Measurements from ENCODE around the gene ESPL1. TPM values are rescaled to one million over a fixed set of nuclear protein-coding genes. Genes with fewer than 3 reads are reported as not detected.

ESPL1 gene
- polyA plus RNA-seq, 3 donors = 0.79 TPM; not detected in 2

GRCh38 chr12:53336181-53336681, 68.1 kb downstream of the ESPL1 start, which contains the start of gene SP7:
SP7 (minus strand) TSS chr12:53336354; CDS start chr12:53335646, 708 bp downstream.
- peak in 1 of 3 donors; percentile 23 for DNase-seq
- peaks cover 0 to 2% (median 0%) of the 10 kb centered on the region in 7 donors for H3K9me3 Mint-ChIP-seq

DNA sequence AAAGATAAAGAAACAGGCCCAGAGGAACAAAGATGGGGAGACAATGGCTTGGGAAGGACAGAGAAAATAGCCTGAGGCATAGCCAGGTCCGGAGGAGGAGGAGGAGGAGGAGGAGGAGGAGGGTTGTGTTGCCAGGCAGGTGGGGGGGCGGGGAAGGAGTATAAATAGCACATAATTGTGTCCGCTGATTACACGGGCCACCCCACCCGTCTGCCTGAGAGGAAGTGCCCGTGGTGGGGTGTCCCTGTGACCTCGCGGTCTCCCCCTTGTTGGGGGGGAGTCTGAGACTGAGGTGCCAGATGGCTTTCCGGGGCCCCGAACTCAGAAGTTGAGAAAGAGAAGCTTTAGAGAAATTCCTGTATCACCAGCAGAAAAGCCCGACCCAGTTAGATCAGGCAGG, 69.9 kb downstream of the ESPL1 start:
- H3K9ac ChIP-seq (ENCODE audit: insufficient read depth, low read length, poor library complexity, severe bottlenecking) = no peak overlapping the region
- intact Hi-C loops (cut with micrococcal nuclease) = no loop called here
- H3K27ac ChIP-seq (ENCODE audit: low read depth in 1 of 2, low read length in 2 of 2) = no peak overlapping the region
- no peak overlapping the region for H3K4me3 ChIP-seq (replicated peaks in 1 of 3; ENCODE audit: low read depth in 2 of 3, low read length in 3 of 3)
- H2AFZ ChIP-seq (ENCODE audit: insufficient read depth, low read depth, low read length, poor library complexity, severe bottlenecking) = no peak overlapping the region
- Mint-ChIP-seq H3K27ac (peak overlapping the region in 1 of 7 donors; percentile 15), H3K27me3 (ENCODE audit: low read depth in 3 of 3) (peaks cover 46 to 69% (median 49%) of the 10 kb centered on the region in 3 donors), H3K4me3 (peak overlapping the region in 1 of 2 donors; percentile 73), H3K4me1 (peaks cover 21% of the 10 kb centered on the region), H3K36me3 (peaks cover 0 to 2% of the 10 kb centered on the region in 2 donors), H3K9me3 (peaks cover 0 to 5% (median 0%) of the 10 kb centered on the region in 7 donors)
- no peak for TF ChIP-seq CTCF (IDR thresholded peaks at IDR 0.05)
- no peaks in the 10 kb centered on the region for H3K79me2 ChIP-seq (ENCODE audit: insufficient read depth, low read length)
- no peaks in the 10 kb centered on the region for H3K36me3 ChIP-seq (replicated peaks in 1 of 2; ENCODE audit: control insufficient read depth in 1 of 2, insufficient read depth in 2 of 2, low read length in 2 of 2)
- 4% methylated on average over 9 of the region's 11 CpGs for WGBS (ENCODE audit: insufficient coverage)
- no peaks in the 10 kb centered on the region for H4K20me1 ChIP-seq (ENCODE audit: insufficient read depth, low read length)
- DNase-seq = no peak
- H3K4me1 ChIP-seq (ENCODE audit: control insufficient read depth in 1 of 2, insufficient read depth in 2 of 2, low read length in 2 of 2) = peaks cover 6 to 9% of the 10 kb centered on the region in 2 donors
- H3K9me3 ChIP-seq (replicated peaks in 1 of 2; ENCODE audit: control insufficient read depth in 1 of 2, insufficient read depth in 1 of 2, low read length in 2 of 2) = no peaks in the 10 kb centered on the region
- no peak overlapping the region for H3K4me2 ChIP-seq (replicated peaks; ENCODE audit: extremely low read depth, low read length, poor library complexity, severe bottlenecking)
- peaks cover 5 to 35% of the 10 kb centered on the region in 2 donors for H3K27me3 ChIP-seq (ENCODE audit: control insufficient read depth in 2 of 2, insufficient read depth in 2 of 2, low read length in 2 of 2)

More at GRCh38 chr12:53336181-53336681, 68.1 kb downstream of the ESPL1 start, which contains the start of gene SP7:
- Histone ChIP-seq H3K4me3 (replicated peaks in 1 of 3; ENCODE audit: low read depth in 2 of 3, low read length in 3 of 3) (no peak within 1 kb of the TSS), H3K27me3 (ENCODE audit: control insufficient read depth in 2 of 2, insufficient read depth in 2 of 2, low read length in 2 of 2) (peaks cover 5 to 37% of the 10 kb centered on the region in 2 donors), H3K4me1 (ENCODE audit: control insufficient read depth in 1 of 2, insufficient read depth in 2 of 2, low read length in 2 of 2) (peaks cover 6 to 9% of the 10 kb centered on the region in 2 donors), H3K27ac (ENCODE audit: low read depth in 1 of 2, low read length in 2 of 2) (no peak within 1 kb of the TSS), H3K4me2 (replicated peaks; ENCODE audit: extremely low read depth, low read length, poor library complexity, severe bottlenecking) (no peak within 1 kb of the TSS), H4K20me1 (ENCODE audit: insufficient read depth, low read length) (no peaks in the 10 kb centered on the region), H2AFZ (ENCODE audit: insufficient read depth, low read depth, low read length, poor library complexity, severe bottlenecking) (no peak within 1 kb of the TSS), H3K79me2 (ENCODE audit: insufficient read depth, low read length) (no peaks in the 10 kb centered on the region), H3K36me3 (replicated peaks in 1 of 2; ENCODE audit: control insufficient read depth in 1 of 2, insufficient read depth in 2 of 2, low read length in 2 of 2) (no peaks in the 10 kb centered on the region), H3K9ac (ENCODE audit: insufficient read depth, low read length, poor library complexity, severe bottlenecking) (no peak within 1 kb of the TSS), H3K9me3 (replicated peaks in 1 of 2; ENCODE audit: control insufficient read depth in 1 of 2, insufficient read depth in 1 of 2, low read length in 2 of 2) (no peaks in the 10 kb centered on the region)
- Mint-ChIP-seq H3K4me1 (peaks cover 21% of the 10 kb centered on the region), H3K27me3 (ENCODE audit: low read depth in 3 of 3) (peaks cover 46 to 74% (median 52%) of the 10 kb centered on the region in 3 donors), H3K27ac (peak within 1 kb of the TSS in 3 of 7 donors; percentile 44 to 70 (median 65)), H3K4me3 (peak within 1 kb of the TSS in 1 of 2 donors; percentile 76), H3K36me3 (peaks cover 0 to 2% of the 10 kb centered on the region in 2 donors)
- WGBS (ENCODE audit: insufficient coverage) = 13% methylated on average over 3 of the region's 15 CpGs
- no peak for TF ChIP-seq CTCF (IDR thresholded peaks at IDR 0.05)
- intact Hi-C loops (cut with micrococcal nuclease) = no loop called here
